Left lung (tissue), 10 donors: ENCODE results near the gene TPST1. TPM values are rescaled to one million over a fixed set of nuclear protein-coding genes. Genes with fewer than 3 reads are reported as not detected.

Source experiments
- ATAC-seq: fragments of 200-7000 bp; cut with Tn5 transposase; one replicate; pipeline ENCODE4 v1.9.1; 2020; ENCODE audit warnings: moderate library complexity
- DNase-seq, 4 donors: peaks; one replicate each; pipeline ENCODE4 v3.0.0-alpha.2; 2013 to 2020
- H3K27ac ChIP-seq, 2 donors: fragments of 200-600 bp; sonication (generic) in 1 of 2; one replicate each; pipeline versions ENCODE4 v1.5.0 to v1.8.0; 2020 to 2021
- H3K27me3 ChIP-seq, 2 donors: fragments of 200-600 bp; sonication (generic) in 1 of 2; one replicate each; pipeline versions ENCODE4 v1.5.0 to v1.8.0; 2020 to 2021
- H3K36me3 ChIP-seq, 2 donors: fragments of 200-600 bp; sonication (generic) in 1 of 2; one replicate each; pipeline versions ENCODE4 v1.5.0 to v1.8.0; 2020 to 2021
- H3K4me1 ChIP-seq, 2 donors: fragments of 200-600 bp; one replicate each; pipeline ENCODE4 v1.8.0; 2021
- H3K4me3 ChIP-seq, 2 donors: fragments of 200-600 bp; sonication (generic) in 1 of 2; one replicate each; pipeline versions ENCODE4 v1.5.0 to v1.8.0; 2020 to 2021; ENCODE audit warnings: mild to moderate bottlenecking in 1 of 2
- H3K9me3 ChIP-seq, 2 donors: fragments of 200-600 bp; sonication (generic) in 1 of 2; one replicate each; pipeline versions ENCODE4 v1.5.0 to v1.8.0; 2020 to 2021
- CTCF ChIP-seq, 2 donors: fragments of 200-600 bp; sonication (generic) in 1 of 2; IDR thresholded peaks; one replicate each; pipeline versions ENCODE4 v1.5.0 to v1.8.0; 2021; ENCODE audit warnings: antibody characterized with exemption in 2 of 2
- intact Hi-C, 2 donors: fragments of 100-400 bp; cut with DNase I; formaldehyde crosslinking; loops; one replicate each; pipeline versions ENCODE4 v1.11.2 to v1.14.2; 2022
- polyA plus RNA-seq, 6 donors: library from polyadenylated mRNA; unstranded; fragments of 120-200 nt; gene quantifications; one replicate each; pipeline ENCODE4 v1.2.1, GENCODE V29; 2013; ENCODE audit not compliant: insufficient read length in 6 of 6
- total RNA-seq, 2 donors: library from RNA; stranded (reverse); fragmentation: NEBNext Ultra II Directional; extraction: Animal tissue kit (Norgen Biotek cat#: 25700); gene quantifications; one replicate each; pipeline ENCODE4 v1.2.1, GENCODE V29; 2021
- donor health status: DM: no; HTN: yes; CAD: no.
- donor health status: DM: no; HTN: no; CAD: no.

Gene TPST1
- total and polyA plus RNA-seq, 8 donors, result 30.5 to 64.1 (median 50.4) TPM

DNA sequence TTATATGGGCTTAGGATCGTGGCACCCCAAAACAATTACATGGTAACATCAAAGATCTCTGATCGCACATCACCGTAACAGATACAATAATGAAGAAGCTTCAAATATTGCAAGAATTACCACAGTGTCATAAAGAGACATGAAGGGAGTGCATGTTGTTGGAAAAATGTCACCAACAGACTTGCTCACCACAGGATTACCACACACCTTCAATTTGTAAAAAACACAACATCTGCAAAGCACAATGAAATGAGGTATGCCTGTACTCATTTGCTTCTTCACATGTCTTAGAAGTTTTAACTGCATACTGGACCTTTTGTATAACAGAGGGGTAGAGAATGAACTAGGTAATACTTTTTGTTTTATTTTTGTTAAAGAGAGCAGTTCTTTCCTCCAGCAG is 96.6 kb downstream of the TPST1 start:
- ATAC-seq, result no peak
- DNase-seq, result no peak
- Histone ChIP-seq H3K9me3 (peaks cover 0 to 17% of the 10 kb centered on the region in 2 donors), H3K27me3 (no peaks in the 10 kb centered on the region), H3K4me3 (no peak overlapping the region), H3K4me1 (peaks cover 8 to 37% of the 10 kb centered on the region in 2 donors), H3K27ac (peak overlapping the region; percentile 13 to 28), H3K36me3 (no peaks in the 10 kb centered on the region)
- no peak for TF ChIP-seq CTCF (IDR thresholded peaks at IDR 0.05)
- intact Hi-C loops, result no loop called here

GRCh38 chr7:66303454-66304155 is 98.5 kb downstream of the TPST1 start:
- no peak overlapping the region for H3K4me3 ChIP-seq
- peaks cover 0 to 9% of the 10 kb centered on the region in 2 donors for H3K9me3 ChIP-seq
- H3K27ac ChIP-seq, result peak overlapping the region in 1 of 2 donors; percentile 16
- DNase-seq (no peak), ATAC-seq (no peak)
- H3K36me3 ChIP-seq, result no peaks in the 10 kb centered on the region
- no peak for TF ChIP-seq CTCF (IDR thresholded peaks at IDR 0.05)
- no peaks in the 10 kb centered on the region for H3K27me3 ChIP-seq
- intact Hi-C loops, result no loop called here
- H3K4me1 ChIP-seq, result peaks cover 8 to 31% of the 10 kb centered on the region in 2 donors

DNA sequence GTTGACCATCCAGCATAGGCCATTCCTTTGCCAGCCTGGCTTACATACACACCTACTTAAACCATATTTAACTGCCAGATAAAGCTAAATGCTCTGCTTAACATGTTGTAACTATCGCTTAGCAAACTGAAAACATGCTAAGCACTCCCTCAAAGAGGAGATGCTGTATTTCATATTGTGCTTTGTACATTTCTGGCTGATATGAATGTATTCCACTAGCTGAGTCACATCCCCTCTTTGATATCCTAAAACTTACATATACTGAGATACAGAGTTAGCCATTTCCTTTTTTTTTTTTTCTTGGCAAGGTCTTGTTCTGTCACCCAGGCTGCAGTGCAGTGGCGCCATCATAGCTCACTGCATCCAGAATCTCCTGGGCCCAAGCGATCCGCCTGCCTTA is 99.4 kb downstream of the TPST1 start:
- no peak for DNase-seq
- no peak for ATAC-seq
- intact Hi-C loops, result no loop called here

GRCh38 chr7:66306243-66306642 is 101.1 kb downstream of the TPST1 start:
- DNase-seq (no peak), ATAC-seq (peak; percentile 85)
- H3K27ac ChIP-seq, result no peak overlapping the region
- no peak for TF ChIP-seq CTCF (IDR thresholded peaks at IDR 0.05)
- peaks cover 8 to 26% of the 10 kb centered on the region in 2 donors for H3K4me1 ChIP-seq
- H3K27me3 ChIP-seq, result no peaks in the 10 kb centered on the region
- H3K9me3 ChIP-seq, result no peaks in the 10 kb centered on the region
- H3K4me3 ChIP-seq, result no peak overlapping the region
- intact Hi-C loops, result no loop called here
- no peaks in the 10 kb centered on the region for H3K36me3 ChIP-seq

More for the DNA sequence above, 99.4 kb downstream of the TPST1 start:
- peaks cover 8 to 31% of the 10 kb centered on the region in 2 donors for H3K4me1 ChIP-seq
- no peaks in the 10 kb centered on the region for H3K9me3 ChIP-seq
- H3K36me3 ChIP-seq, result no peaks in the 10 kb centered on the region
- TF ChIP-seq CTCF (IDR thresholded peaks at IDR 0.05), result no peak
- no peak overlapping the region for H3K27ac ChIP-seq
- no peak overlapping the region for H3K4me3 ChIP-seq
- no peaks in the 10 kb centered on the region for H3K27me3 ChIP-seq

DNA sequence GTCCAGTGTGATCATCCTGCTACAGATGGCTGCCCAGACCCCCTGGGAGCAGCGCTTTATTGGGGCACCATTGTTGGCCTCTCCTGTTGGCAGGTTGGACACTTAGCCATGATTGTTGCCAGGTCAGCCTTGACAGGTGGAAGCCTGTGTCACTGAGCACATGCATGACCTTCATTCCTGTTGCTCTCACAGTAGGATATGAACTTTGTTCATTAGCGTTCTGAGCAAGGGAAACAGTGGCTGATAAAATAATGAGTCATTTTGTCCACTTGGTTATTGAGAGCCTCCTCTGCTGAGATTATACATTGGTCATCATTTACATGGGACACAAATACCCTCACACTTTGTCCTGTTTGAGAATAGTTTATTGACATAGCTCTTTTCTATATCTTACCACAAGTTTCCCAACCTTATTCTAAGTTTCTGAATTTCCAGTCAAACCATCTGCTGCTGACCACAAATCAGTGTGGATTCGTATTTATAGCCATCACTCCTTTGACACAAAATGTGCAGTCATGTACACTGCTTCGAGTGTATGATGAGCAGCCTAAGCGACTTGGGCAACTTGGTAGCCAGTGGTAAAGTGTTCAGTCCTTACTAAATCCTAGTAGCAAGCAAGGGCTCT is 102.6 kb downstream of the TPST1 start:
- no peak overlapping the region for H3K4me3 ChIP-seq
- DNase-seq (no peak), ATAC-seq (peak; percentile 51)
- intact Hi-C loops, result no loop called here
- TF ChIP-seq CTCF (IDR thresholded peaks at IDR 0.05), result no peak
- no peaks in the 10 kb centered on the region for H3K9me3 ChIP-seq
- H3K36me3 ChIP-seq, result no peaks in the 10 kb centered on the region
- H3K4me1 ChIP-seq, result peaks cover 4 to 15% of the 10 kb centered on the region in 2 donors
- H3K27me3 ChIP-seq, result no peaks in the 10 kb centered on the region
- H3K27ac ChIP-seq, result no peak overlapping the region
